Tibial nerve (tissue), 4 donors: ENCODE data around the gene PDLIM7. TPM values are rescaled to one million over a fixed set of nuclear protein-coding genes. Genes with fewer than 3 reads are reported as not detected.

Experiments used
- DNase-seq, 2 donors: peaks; one replicate each; pipeline ENCODE4 v3.0.0-alpha.2; 2019; ENCODE audit warnings: low spot score in 2 of 2
- H3K27ac ChIP-seq, 4 donors: fragments of 200-600 bp; sonication (generic) in 3 of 4; one replicate each; pipeline ENCODE4 v1.5.1; 2017 to 2019; ENCODE audit warnings: mild to moderate bottlenecking in 1 of 4
- H3K27me3 ChIP-seq, 2 donors: fragments of 200-600 bp; sonication (generic) in 1 of 2; one replicate each; pipeline versions ENCODE4 v1.5.1 to v1.6.0; 2017 to 2019
- H3K36me3 ChIP-seq, 3 donors: fragments of 200-600 bp; sonication (generic); one replicate each; pipeline ENCODE4 v1.5.1; 2018 to 2019
- H3K4me1 ChIP-seq, 4 donors: fragments of 200-600 bp; sonication (generic) in 3 of 4; one replicate each; pipeline ENCODE4 v1.5.1; 2017 to 2019
- H3K4me3 ChIP-seq, 4 donors: fragments of 200-600 bp; sonication (generic) in 3 of 4; one replicate each; pipeline ENCODE4 v1.5.1; 2017 to 2019; ENCODE audit warnings: mild to moderate bottlenecking in 1 of 4, moderate library complexity in 1 of 4
- H3K9me3 ChIP-seq, 4 donors: fragments of 200-600 bp; sonication (generic) in 3 of 4; one replicate each; pipeline ENCODE4 v1.5.1; 2017 to 2019
- EP300 ChIP-seq, 2 donors: sonication (generic); formaldehyde crosslinking; IDR thresholded peaks; one replicate each; pipeline ENCODE4 v1.6.1; 2017; ENCODE audit warnings: antibody characterized with exemption in 2 of 2, mild to moderate bottlenecking in 1 of 2
- POLR2A ChIP-seq, 2 donors: fragments of 450-650 bp; IDR thresholded peaks; one replicate each; pipeline ENCODE4 v1.6.1; 2017; ENCODE audit warnings: antibody characterized with exemption in 2 of 2, mild to moderate bottlenecking in 2 of 2, moderate library complexity in 2 of 2
- WGBS, 2 donors: methylation state at CpG; one replicate each; pipeline ENCODE4 v1.1.5; 2018; 5-methylcytosine and 5-hydroxymethylcytosine counted together
- total RNA-seq, 4 donors: library from RNA; depleted of rRNA; stranded (reverse); fragments of >200 nt; gene quantifications; one replicate each; pipeline ENCODE4 v1.1.0, GENCODE V29; 2016
- TF ChIP-seq, protein P1 (sequence below), 5 experiments: fragments of 200-600 bp in 3 of 5; fragments of 450-650 bp in 2 of 5; sonication (generic) in 3 of 5; IDR thresholded peaks; one replicate each; pipeline ENCODE4 v1.5.1; 2016 to 2019; ENCODE audit warnings: antibody characterized with exemption in 5 of 5, mild to moderate bottlenecking in 3 of 5, moderate library complexity in 2 of 5

The PDLIM7 gene
- total RNA-seq, 4 donors from 2014 or later, result 78.0 to 138 (median 89.9) TPM

- TF ChIP-seq POLR2A (IDR thresholded peaks at IDR 0.05), result no peak
- TF ChIP-seq, protein P1, sequence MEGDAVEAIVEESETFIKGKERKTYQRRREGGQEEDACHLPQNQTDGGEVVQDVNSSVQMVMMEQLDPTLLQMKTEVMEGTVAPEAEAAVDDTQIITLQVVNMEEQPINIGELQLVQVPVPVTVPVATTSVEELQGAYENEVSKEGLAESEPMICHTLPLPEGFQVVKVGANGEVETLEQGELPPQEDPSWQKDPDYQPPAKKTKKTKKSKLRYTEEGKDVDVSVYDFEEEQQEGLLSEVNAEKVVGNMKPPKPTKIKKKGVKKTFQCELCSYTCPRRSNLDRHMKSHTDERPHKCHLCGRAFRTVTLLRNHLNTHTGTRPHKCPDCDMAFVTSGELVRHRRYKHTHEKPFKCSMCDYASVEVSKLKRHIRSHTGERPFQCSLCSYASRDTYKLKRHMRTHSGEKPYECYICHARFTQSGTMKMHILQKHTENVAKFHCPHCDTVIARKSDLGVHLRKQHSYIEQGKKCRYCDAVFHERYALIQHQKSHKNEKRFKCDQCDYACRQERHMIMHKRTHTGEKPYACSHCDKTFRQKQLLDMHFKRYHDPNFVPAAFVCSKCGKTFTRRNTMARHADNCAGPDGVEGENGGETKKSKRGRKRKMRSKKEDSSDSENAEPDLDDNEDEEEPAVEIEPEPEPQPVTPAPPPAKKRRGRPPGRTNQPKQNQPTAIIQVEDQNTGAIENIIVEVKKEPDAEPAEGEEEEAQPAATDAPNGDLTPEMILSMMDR (IDR thresholded peaks at IDR 0.05), result peak in 4 of 5 experiments; percentile 21 to 34 (median 28)
- Histone ChIP-seq H3K4me3 (peak overlapping the region in 1 of 4 donors; percentile 71), H3K36me3 (peaks cover 0 to 30% (median 0%) of the 10 kb centered on the region in 3 donors), H3K4me1 (peaks cover 0 to 86% (median 44%) of the 10 kb centered on the region in 4 donors), H3K27ac (peak overlapping the region; percentile 58 to 97 (median 86)), H3K27me3 (no peaks in the 10 kb centered on the region), H3K9me3 (no peaks in the 10 kb centered on the region)
- 7 to 17% methylated on average over 8 to 11 of the region's 11 CpGs for WGBS, 2 donors
- peak in 1 of 2 donors; percentile 33 for DNase-seq
Measured at GRCh38 chr5:177494346-177495195, 2.8 kb downstream of the PDLIM7 start.

DNA sequence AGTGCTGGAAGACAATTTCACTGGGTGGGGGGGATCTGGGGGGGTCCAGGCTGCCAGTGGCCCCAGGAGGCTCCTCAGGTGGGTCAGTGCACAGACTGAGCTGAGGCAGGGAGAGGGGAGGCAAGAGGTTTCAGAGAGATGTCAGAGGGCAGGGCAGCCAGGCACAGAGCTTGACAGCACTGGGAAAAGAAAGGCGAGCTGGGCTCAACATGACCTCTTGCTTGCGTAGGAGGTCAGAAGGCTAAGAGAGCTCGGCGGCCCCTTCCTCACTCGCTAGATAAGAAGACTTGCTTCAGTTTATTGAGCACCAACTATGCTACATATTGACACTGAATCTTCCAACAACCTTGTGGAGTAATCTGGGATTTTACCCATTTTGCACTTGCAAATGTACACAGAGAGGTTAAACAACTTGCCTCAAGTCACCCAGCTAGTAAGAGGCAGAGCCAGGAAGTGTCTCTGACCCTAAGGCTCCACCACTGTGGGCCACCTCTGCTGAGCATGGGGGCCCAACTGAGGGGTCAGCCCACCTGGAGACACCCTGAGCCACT is 3.5 kb downstream of the PDLIM7 start:
- peaks cover 0 to 91% (median 44%) of the 10 kb centered on the region in 4 donors for H3K4me1 ChIP-seq
- no peak for DNase-seq
- H3K4me3 ChIP-seq, result no peak overlapping the region

GRCh38 chr5:177492841-177493240 is 4.6 kb downstream of the PDLIM7 start:
- peaks cover 0 to 81% (median 40%) of the 10 kb centered on the region in 4 donors for H3K4me1 ChIP-seq
- H3K27ac ChIP-seq, result peak overlapping the region in 2 of 4 donors; percentile 93 to 97
- DNase-seq, result no peak
- H3K9me3 ChIP-seq, result no peaks in the 10 kb centered on the region
- H3K36me3 ChIP-seq, result peaks cover 0 to 47% (median 0%) of the 10 kb centered on the region in 3 donors
- no peak for TF ChIP-seq POLR2A (IDR thresholded peaks at IDR 0.05)
- TF ChIP-seq EP300 (IDR thresholded peaks at IDR 0.05), result no peak
- TF ChIP-seq, protein P1 (IDR thresholded peaks at IDR 0.05), result no peak
- WGBS, 2 donors, result 63 to 67% methylated on average over 6 to 7 of the region's 7 CpGs
- H3K27me3 ChIP-seq, result no peaks in the 10 kb centered on the region
- H3K4me3 ChIP-seq, result no peak overlapping the region

More for the DNA sequence above, 3.5 kb downstream of the PDLIM7 start:
- WGBS, 2 donors, result 51 to 66% methylated on average over 5 of the region's 5 CpGs
- Histone ChIP-seq H3K9me3 (no peaks in the 10 kb centered on the region), H3K27me3 (no peaks in the 10 kb centered on the region), H3K36me3 (peaks cover 0 to 37% (median 0%) of the 10 kb centered on the region in 3 donors), H3K27ac (peak overlapping the region; percentile 58 to 97 (median 86))
- TF ChIP-seq POLR2A (IDR thresholded peaks at IDR 0.05) (no peak), EP300 (IDR thresholded peaks at IDR 0.05) (no peak)
- TF ChIP-seq, protein P1 (IDR thresholded peaks at IDR 0.05), result no peak

GRCh38 chr5:177491983-177492746 is 5.2 kb downstream of the PDLIM7 start:
- Histone ChIP-seq H3K36me3 (peaks cover 0 to 54% (median 0%) of the 10 kb centered on the region in 3 donors), H3K27ac (peak overlapping the region in 2 of 4 donors; percentile 93 to 97), H3K4me3 (no peak overlapping the region), H3K4me1 (peaks cover 0 to 78% (median 39%) of the 10 kb centered on the region in 4 donors), H3K27me3 (no peaks in the 10 kb centered on the region), H3K9me3 (no peaks in the 10 kb centered on the region)
- DNase-seq, result no peak
- 86 to 90% methylated on average over 39 to 50 of the region's 54 CpGs for WGBS, 2 donors
- no peak for TF ChIP-seq EP300 (IDR thresholded peaks at IDR 0.05)
- TF ChIP-seq POLR2A (IDR thresholded peaks at IDR 0.05), result no peak
- TF ChIP-seq, protein P1 (IDR thresholded peaks at IDR 0.05), result no peak
